GM18519 (cell line): ENCODE measurements around the gene OR9K2.
"Not testable (repeated sequence)": the region's sequence is repeated elsewhere in the genome, so short reads cannot be mapped to it uniquely, and the experiment has no call there.

Experiments used
- ATAC-seq: cut with Tn5 transposase; IDR thresholded peaks from one replicate; pipeline ENCODE4 v1.9.1; 2021; ENCODE audit warnings: mild to moderate bottlenecking, moderate library complexity; ENCODE audit not compliant: unreplicated experiment, low FRiP score

OR9K2 gene

GRCh38 chr12:55126106-55126505 is at the start of gene OR9K2:
TSS of gene OR9K2 (plus strand) at chr12:55126406. CDS start at chr12:55129835, 3,429 bp downstream.
- ATAC-seq = no peak

GRCh38 chr12:55092579-55092978 is 33.6 kb upstream of the OR9K2 start:
- no peak for ATAC-seq

- ATAC-seq = no peak
These were observed 13.8 kb upstream of the OR9K2 start for GRCh38 chr12:55112378-55112875.

- ATAC-seq = no peak
These were observed 10.1 kb upstream of the OR9K2 start for GRCh38 chr12:55116152-55116551.

- ATAC-seq = no peak
These were observed 6.6 kb downstream of the OR9K2 start for GRCh38 chr12:55132816-55133215.

GRCh38 chr12:55142669-55143565 is 16.7 kb downstream of the OR9K2 start:
- no peak for ATAC-seq

GRCh38 chr12:55143566-55143870 is 17.3 kb downstream of the OR9K2 start:
- no peak for ATAC-seq

GRCh38 chr12:55167010-55167640 is 40.9 kb downstream of the OR9K2 start:
- ATAC-seq = not testable (repeated sequence)

- ATAC-seq = no peak
These were observed 45.2 kb downstream of the OR9K2 start for GRCh38 chr12:55171445-55171844.

- ATAC-seq = not testable (repeated sequence)
These were observed 45.6 kb downstream of the OR9K2 start for GRCh38 chr12:55171846-55172245.

GRCh38 chr12:55172686-55173085 is 46.5 kb downstream of the OR9K2 start:
- no peak for ATAC-seq

GRCh38 chr12:55173456-55173855 is 47.2 kb downstream of the OR9K2 start:
- no peak for ATAC-seq
